Heart right ventricle (tissue), 16 donors: Measurements from ENCODE around the gene EXOC3L2. TPM values are rescaled to one million over a fixed set of nuclear protein-coding genes. Genes with fewer than 3 reads are reported as not detected.

Source experiments
- ATAC-seq, 8 donors: fragments of 200-7000 bp; cut with Tn5 transposase; one replicate each; pipeline ENCODE4 v1.9.1; 2020; ENCODE audit warnings: mild to moderate bottlenecking in 8 of 8, moderate library complexity in 8 of 8, moderate number of reproducible peaks in 1 of 8
- DNase-seq, 2 donors: peaks; one replicate each; pipeline ENCODE4 v3.0.0-alpha.2; 2020
- H3K27ac ChIP-seq, 10 donors: fragments of 200-600 bp; sonication (generic) in 2 of 10; one replicate each; pipeline versions ENCODE4 v1.5.0 to v1.8.0; 2020 to 2022; ENCODE audit warnings: mild to moderate bottlenecking in 3 of 10
- H3K27me3 ChIP-seq, 7 donors: fragments of 200-600 bp; one replicate each; pipeline ENCODE4 v1.8.0; 2021 to 2022; ENCODE audit warnings: mild to moderate bottlenecking in 2 of 7
- H3K36me3 ChIP-seq, 9 donors: fragments of 200-600 bp; sonication (generic) in 1 of 9; one replicate each; pipeline versions ENCODE4 v1.5.0 to v1.8.0; 2020 to 2022; ENCODE audit warnings: mild to moderate bottlenecking in 2 of 9
- H3K4me1 ChIP-seq, 9 donors: fragments of 200-600 bp; sonication (generic) in 1 of 9; one replicate each; pipeline versions ENCODE4 v1.5.0 to v1.8.0; 2020 to 2022; ENCODE audit warnings: mild to moderate bottlenecking in 4 of 9
- H3K4me3 ChIP-seq, 10 donors: fragments of 200-600 bp; sonication (generic) in 2 of 10; one replicate each; pipeline versions ENCODE4 v1.5.0 to v1.8.0; 2020 to 2022; ENCODE audit warnings: mild to moderate bottlenecking in 7 of 10, moderate library complexity in 2 of 10
- H3K9me3 ChIP-seq, 11 donors: fragments of 200-600 bp in 10 of 11; sonication (generic) in 2 of 11; one replicate each; pipeline versions ENCODE4 v1.5.0 to v1.8.0; 2013 to 2022; ENCODE audit warnings: mild to moderate bottlenecking in 2 of 11, control low read depth in 1 of 11, moderate library complexity in 1 of 11
- WGBS, 2 donors: extraction: QIAGEN DNeasy Blood & Tissue Kit; methylation state at CpG; one replicate each; pipeline ENCODE4 v1.1.7; 2013; ENCODE audit warnings: inconsistent platforms in 1 of 2; 5-methylcytosine and 5-hydroxymethylcytosine counted together
- intact Hi-C, 10 donors: fragments of 100-400 bp; cut with DNase I; formaldehyde crosslinking; loops; one replicate each; pipeline versions ENCODE4 v1.11.1 to v1.14.2; 2022
- polyA plus RNA-seq, 2 donors: library from polyadenylated mRNA; stranded (reverse); fragments of 200-250 nt; gene quantifications; one replicate each; pipeline ENCODE4 v1.2.3, GENCODE V29; 2013
- total RNA-seq, 10 donors: library from RNA; stranded (reverse); fragmentation: NEBNext Ultra II Directional in 3 of 10; extraction: Animal tissue kit (Norgen Biotek cat#: 25700) in 3 of 10; gene quantifications; one replicate each; pipeline versions ENCODE4 v1.2.1 to v1.2.4, GENCODE V29; 2021 to 2023
- TF ChIP-seq, protein P1 (sequence below), 9 donors: fragments of 200-600 bp; sonication (generic) in 2 of 9; IDR thresholded peaks; one replicate each; pipeline versions ENCODE4 v1.5.0 to v1.8.0; 2021 to 2022; ENCODE audit warnings: antibody characterized with exemption in 9 of 9, mild to moderate bottlenecking in 5 of 9, moderate library complexity in 1 of 9
- donor health status: Arrhythmogenic right ventricular cardiomyopathy.
- donor health status: ischemic (EF 13 %, LVEDD 7.1; RV severe dilation, severe dysfunction).
- donor health status: healthy with polysubstance abuse.
- donor health status: DM: no; HTN: yes; CAD: no.
- donor health status: DM: no; HTN: no; CAD: no.
- donor health status: ischemic (EF 25% LVEDD 6.9; RV normal size, moderate dysfunction).
- donor health status: ischemic (EF 25% LVEDD 5.7; RV mildly dilated, moderate dysfunction).
- donor health status: healthy.
- donor health status: DM: yes; HTN: yes; CAD: no.
- donor health status: Ischemic cardiomyopathy.
- donor health status: ischemic (EF 35%, LVEDD 5.7; RV mildly dilated, moderate dysfunction).
- donor health status: nonischemic (EF 11% LVEDD 7.7; RV severe dilation, severe dysfunction).
- donor health status: DM: yes; HTN: yes; CAD: no.
- donor health status: PGD.
- donor health status: ischemic (EF 29% LVEDD 5.4; RV normal size, mild dysfunction).
- donor health status: nonischemic (EF 23%, LVEDD 6.1; RV moderate dilation, normal function).

Gene EXOC3L2
- total and polyA plus RNA-seq, 12 donors: 0.27 to 2.0 (median 1.2) TPM

DNA sequence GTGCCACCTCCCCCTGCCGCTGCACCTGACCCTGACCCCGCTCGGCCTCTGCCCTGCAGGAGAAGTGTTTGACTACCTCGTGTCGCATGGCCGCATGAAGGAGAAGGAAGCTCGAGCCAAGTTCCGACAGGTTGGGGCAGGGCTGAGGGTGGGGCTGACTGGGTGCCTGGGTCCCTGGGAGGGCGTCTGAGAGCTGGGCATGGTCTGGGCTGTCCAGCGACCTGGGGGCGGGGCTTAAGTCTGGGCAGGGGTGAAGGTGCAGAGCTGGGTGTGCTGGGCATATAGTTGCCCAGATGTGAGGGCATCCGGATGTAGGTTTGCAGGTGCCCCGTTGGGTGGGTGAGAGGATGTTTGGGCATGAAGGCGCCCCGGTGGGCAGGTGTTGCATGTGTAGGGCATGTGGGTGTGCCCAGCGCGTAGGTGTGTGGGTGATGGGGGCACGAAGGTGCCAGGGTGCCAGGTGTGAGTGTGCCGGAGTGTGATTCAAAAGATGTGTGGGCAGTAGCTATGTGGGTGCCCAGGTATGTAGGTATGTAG is 19.6 kb upstream of the EXOC3L2 start:
- H3K27me3 ChIP-seq: no peaks in the 10 kb centered on the region
- DNase-seq: no peak
- no peak overlapping the region for H3K4me3 ChIP-seq
- intact Hi-C loops: no loop called here
- H3K9me3 ChIP-seq: no peaks in the 10 kb centered on the region
- peak in 1 of 8 donors; percentile 37 for ATAC-seq
- H3K4me1 ChIP-seq: no peaks in the 10 kb centered on the region
- 93 to 96% methylated on average over 19 of the region's 19 CpGs for WGBS, 2 donors
- H3K36me3 ChIP-seq: peaks cover 0 to 69% (median 9%) of the 10 kb centered on the region in 9 donors
- TF ChIP-seq, protein P1, sequence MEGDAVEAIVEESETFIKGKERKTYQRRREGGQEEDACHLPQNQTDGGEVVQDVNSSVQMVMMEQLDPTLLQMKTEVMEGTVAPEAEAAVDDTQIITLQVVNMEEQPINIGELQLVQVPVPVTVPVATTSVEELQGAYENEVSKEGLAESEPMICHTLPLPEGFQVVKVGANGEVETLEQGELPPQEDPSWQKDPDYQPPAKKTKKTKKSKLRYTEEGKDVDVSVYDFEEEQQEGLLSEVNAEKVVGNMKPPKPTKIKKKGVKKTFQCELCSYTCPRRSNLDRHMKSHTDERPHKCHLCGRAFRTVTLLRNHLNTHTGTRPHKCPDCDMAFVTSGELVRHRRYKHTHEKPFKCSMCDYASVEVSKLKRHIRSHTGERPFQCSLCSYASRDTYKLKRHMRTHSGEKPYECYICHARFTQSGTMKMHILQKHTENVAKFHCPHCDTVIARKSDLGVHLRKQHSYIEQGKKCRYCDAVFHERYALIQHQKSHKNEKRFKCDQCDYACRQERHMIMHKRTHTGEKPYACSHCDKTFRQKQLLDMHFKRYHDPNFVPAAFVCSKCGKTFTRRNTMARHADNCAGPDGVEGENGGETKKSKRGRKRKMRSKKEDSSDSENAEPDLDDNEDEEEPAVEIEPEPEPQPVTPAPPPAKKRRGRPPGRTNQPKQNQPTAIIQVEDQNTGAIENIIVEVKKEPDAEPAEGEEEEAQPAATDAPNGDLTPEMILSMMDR (IDR thresholded peaks at IDR 0.05): no peak
- H3K27ac ChIP-seq: no peak overlapping the region

DNA sequence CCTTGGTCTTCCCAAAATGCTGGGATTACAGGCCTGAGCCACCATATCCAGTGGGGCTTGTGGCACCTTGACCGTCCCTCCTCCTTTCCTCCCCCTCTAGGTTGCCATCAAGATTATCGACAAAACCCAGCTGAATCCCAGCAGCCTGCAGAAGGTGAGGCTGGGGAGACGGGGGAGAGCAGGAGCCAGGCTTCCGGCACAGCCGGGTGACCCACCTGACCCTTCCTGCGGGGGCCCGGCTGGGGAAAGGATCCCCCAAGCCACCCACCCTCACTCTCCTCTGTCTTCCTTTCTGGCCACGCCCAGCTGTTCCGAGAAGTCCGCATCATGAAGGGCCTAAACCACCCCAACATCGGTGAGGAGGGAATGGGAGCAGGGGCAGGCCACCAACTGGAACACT is 17.8 kb upstream of the EXOC3L2 start:
- H3K9me3 ChIP-seq: no peaks in the 10 kb centered on the region
- DNase-seq (no peak), ATAC-seq (no peak)
- intact Hi-C loops: no loop called here
- H3K4me1 ChIP-seq: no peaks in the 10 kb centered on the region
- WGBS, 2 donors: 85 to 96% methylated on average over 11 of the region's 11 CpGs
- H3K27me3 ChIP-seq: no peaks in the 10 kb centered on the region
- peaks cover 0 to 61% (median 4%) of the 10 kb centered on the region in 9 donors for H3K36me3 ChIP-seq
- H3K27ac ChIP-seq: no peak overlapping the region
- TF ChIP-seq, protein P1 (IDR thresholded peaks at IDR 0.05): no peak
- H3K4me3 ChIP-seq: no peak overlapping the region

DNA sequence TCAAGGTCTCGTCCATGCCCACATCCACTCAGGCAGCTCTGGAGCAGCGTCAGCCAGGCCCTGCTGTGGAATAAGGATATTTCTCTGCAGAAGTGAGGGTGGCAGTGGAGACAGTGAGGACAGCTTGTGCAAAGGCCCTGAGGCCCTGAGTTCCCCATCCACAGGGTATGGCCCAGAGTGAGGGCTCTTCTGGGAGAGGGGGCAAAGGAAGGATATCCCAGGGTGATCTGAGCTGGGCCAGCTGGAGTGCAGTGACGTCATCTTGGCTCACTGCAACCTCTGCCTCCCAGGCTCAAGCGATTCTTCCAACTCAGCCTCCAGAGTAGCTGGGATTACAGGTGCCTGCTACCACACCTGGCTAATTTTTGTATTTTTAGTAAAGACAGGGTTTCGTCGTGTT is 17.4 kb upstream of the EXOC3L2 start:
- DNase-seq: no peak
- whole genome bisulfite sequencing, 2 donors: 88 to 93% methylated on average over 6 of the region's 6 CpGs
- H3K9me3 ChIP-seq: no peaks in the 10 kb centered on the region
- no peaks in the 10 kb centered on the region for H3K27me3 ChIP-seq
- H3K27ac ChIP-seq: no peak overlapping the region
- ATAC-seq: no peak
- no peak overlapping the region for H3K4me3 ChIP-seq
- TF ChIP-seq, protein P1 (IDR thresholded peaks at IDR 0.05): no peak
- no peaks in the 10 kb centered on the region for H3K4me1 ChIP-seq
- intact Hi-C loops: no loop called here
- H3K36me3 ChIP-seq: peaks cover 0 to 57% (median 4%) of the 10 kb centered on the region in 9 donors

DNA sequence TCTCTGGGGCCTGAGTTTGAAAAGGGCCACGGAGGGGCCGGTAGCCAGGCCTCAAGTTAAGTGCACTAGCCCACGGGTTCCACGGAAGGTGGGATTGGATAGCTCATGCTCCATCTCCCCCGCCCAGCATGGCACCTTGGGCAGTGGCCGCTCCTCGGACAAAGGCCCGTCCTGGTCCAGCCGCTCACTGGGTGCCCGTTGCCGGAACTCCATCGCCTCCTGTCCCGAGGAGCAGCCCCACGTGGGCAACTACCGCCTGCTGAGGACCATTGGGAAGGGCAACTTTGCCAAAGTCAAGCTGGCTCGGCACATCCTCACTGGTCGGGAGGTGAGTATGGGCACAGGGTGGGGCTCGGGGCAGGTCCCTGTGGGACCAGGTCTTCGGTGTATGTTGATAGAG is 13.7 kb upstream of the EXOC3L2 start:
- Histone ChIP-seq H3K4me1 (peaks cover 3 to 12% (median 6%) of the 10 kb centered on the region in 9 donors), H3K36me3 (peaks cover 0 to 32% (median 0%) of the 10 kb centered on the region in 9 donors), H3K27me3 (no peaks in the 10 kb centered on the region), H3K9me3 (no peaks in the 10 kb centered on the region), H3K4me3 (no peak overlapping the region), H3K27ac (no peak overlapping the region)
- no peak for ATAC-seq
- WGBS, 2 donors: 96% methylated on average over 19 of the region's 19 CpGs
- TF ChIP-seq, protein P1 (IDR thresholded peaks at IDR 0.05): no peak
- intact Hi-C loops: loop anchor here in 4 of 10 donors (5.0 to 10.0 kb wide), 3 partner anchors 66 to 78 kb away; partner anchors contain the start of gene CKM (in 1 of the 4)
- DNase-seq: no peak
